ENCODE measurements around the gene APEH. TPM values are rescaled to one million over a fixed set of nuclear protein-coding genes. Genes with fewer than 3 reads are reported as not detected.

The APEH gene
- total RNA-seq, 4 donors from 2014 or later: 35.3 to 78.7 (median 61.4) TPM

- TF ChIP-seq POLR2A (IDR thresholded peaks at IDR 0.05): no peak
- TF ChIP-seq CTCF (IDR thresholded peaks at IDR 0.05): no peak
- H3K4me1 ChIP-seq: no peaks in the 10 kb centered on the region
- H3K9me3 ChIP-seq: no peaks in the 10 kb centered on the region
- no peaks in the 10 kb centered on the region for H3K27me3 ChIP-seq
- DNase-seq: no peak
- no peak overlapping the region for H3K27ac ChIP-seq
- intact Hi-C loops (cut with DNase I; ENCODE audit: low total_unique reads): no loop called here
- H3K4me3 ChIP-seq: no peak overlapping the region
- H3K36me3 ChIP-seq: no peaks in the 10 kb centered on the region
Measured at GRCh38 chr3:49649576-49649975, 24.6 kb upstream of the APEH start.

GRCh38 chr3:49650177-49650576, 24.0 kb upstream of the APEH start:
- H3K4me1 ChIP-seq: no peaks in the 10 kb centered on the region
- no peaks in the 10 kb centered on the region for H3K27me3 ChIP-seq
- intact Hi-C loops (cut with DNase I; ENCODE audit: low total_unique reads): no loop called here
- H3K9me3 ChIP-seq: no peaks in the 10 kb centered on the region
- H3K4me3 ChIP-seq: no peak overlapping the region
- H3K27ac ChIP-seq: no peak overlapping the region
- TF ChIP-seq POLR2A (IDR thresholded peaks at IDR 0.05): no peak
- TF ChIP-seq CTCF (IDR thresholded peaks at IDR 0.05): no peak
- H3K36me3 ChIP-seq: no peaks in the 10 kb centered on the region
- DNase-seq: no peak

- DNase-seq: no peak
- H3K36me3 ChIP-seq: no peaks in the 10 kb centered on the region
- no peak overlapping the region for H3K27ac ChIP-seq
- H3K4me1 ChIP-seq: no peaks in the 10 kb centered on the region
- H3K27me3 ChIP-seq: no peaks in the 10 kb centered on the region
- TF ChIP-seq CTCF (IDR thresholded peaks at IDR 0.05) (no peak), POLR2A (IDR thresholded peaks at IDR 0.05) (no peak)
- H3K9me3 ChIP-seq: no peaks in the 10 kb centered on the region
- no peak overlapping the region for H3K4me3 ChIP-seq
- intact Hi-C loops (cut with DNase I; ENCODE audit: low total_unique reads): no loop called here
Measured at GRCh38 chr3:49650637-49651036, 23.5 kb upstream of the APEH start.

GRCh38 chr3:49652218-49652902, 21.8 kb upstream of the APEH start:
- no peak overlapping the region for H3K27ac ChIP-seq
- no peak for DNase-seq
- no peaks in the 10 kb centered on the region for H3K4me1 ChIP-seq
- H3K4me3 ChIP-seq: no peak overlapping the region
- TF ChIP-seq POLR2A (IDR thresholded peaks at IDR 0.05) (no peak), CTCF (IDR thresholded peaks at IDR 0.05) (no peak)
- no peaks in the 10 kb centered on the region for H3K27me3 ChIP-seq
- H3K36me3 ChIP-seq: no peaks in the 10 kb centered on the region
- no peaks in the 10 kb centered on the region for H3K9me3 ChIP-seq
- intact Hi-C loops (cut with DNase I; ENCODE audit: low total_unique reads): no loop called here

GRCh38 chr3:49652903-49653415, 21.2 kb upstream of the APEH start:
- Histone ChIP-seq H3K36me3 (no peaks in the 10 kb centered on the region), H3K4me1 (no peaks in the 10 kb centered on the region), H3K4me3 (no peak overlapping the region), H3K27me3 (no peaks in the 10 kb centered on the region), H3K27ac (no peak overlapping the region), H3K9me3 (no peaks in the 10 kb centered on the region)
- no peak for TF ChIP-seq POLR2A (IDR thresholded peaks at IDR 0.05)
- no peak for TF ChIP-seq CTCF (IDR thresholded peaks at IDR 0.05)
- DNase-seq: no peak
- intact Hi-C loops (cut with DNase I; ENCODE audit: low total_unique reads): no loop called here
